ENCODE data around the gene TREML4. TPM values are rescaled to one million over a fixed set of nuclear protein-coding genes. Genes with fewer than 3 reads are reported as not detected.

The TREML4 gene
- total RNA-seq, 4 donors from 2014 or later: not detected

- no peak overlapping the region for H3K4me3 ChIP-seq
- H3K36me3 ChIP-seq: no peaks in the 10 kb centered on the region
- H3K9me3 ChIP-seq: no peaks in the 10 kb centered on the region
- DNase-seq (ENCODE audit: low spot score in 2 of 2): no peak
- WGBS, 2 donors: 72 to 76% methylated on average over 4 of the region's 4 CpGs
- TF ChIP-seq POLR2A (IDR thresholded peaks at IDR 0.05) (no peak), EP300 (IDR thresholded peaks at IDR 0.05) (no peak)
- TF ChIP-seq, protein P1, sequence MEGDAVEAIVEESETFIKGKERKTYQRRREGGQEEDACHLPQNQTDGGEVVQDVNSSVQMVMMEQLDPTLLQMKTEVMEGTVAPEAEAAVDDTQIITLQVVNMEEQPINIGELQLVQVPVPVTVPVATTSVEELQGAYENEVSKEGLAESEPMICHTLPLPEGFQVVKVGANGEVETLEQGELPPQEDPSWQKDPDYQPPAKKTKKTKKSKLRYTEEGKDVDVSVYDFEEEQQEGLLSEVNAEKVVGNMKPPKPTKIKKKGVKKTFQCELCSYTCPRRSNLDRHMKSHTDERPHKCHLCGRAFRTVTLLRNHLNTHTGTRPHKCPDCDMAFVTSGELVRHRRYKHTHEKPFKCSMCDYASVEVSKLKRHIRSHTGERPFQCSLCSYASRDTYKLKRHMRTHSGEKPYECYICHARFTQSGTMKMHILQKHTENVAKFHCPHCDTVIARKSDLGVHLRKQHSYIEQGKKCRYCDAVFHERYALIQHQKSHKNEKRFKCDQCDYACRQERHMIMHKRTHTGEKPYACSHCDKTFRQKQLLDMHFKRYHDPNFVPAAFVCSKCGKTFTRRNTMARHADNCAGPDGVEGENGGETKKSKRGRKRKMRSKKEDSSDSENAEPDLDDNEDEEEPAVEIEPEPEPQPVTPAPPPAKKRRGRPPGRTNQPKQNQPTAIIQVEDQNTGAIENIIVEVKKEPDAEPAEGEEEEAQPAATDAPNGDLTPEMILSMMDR (IDR thresholded peaks at IDR 0.05): no peak
- peaks cover 0 to 7% (median 0%) of the 10 kb centered on the region in 4 donors for H3K4me1 ChIP-seq
- peaks cover 0 to 4% of the 10 kb centered on the region in 2 donors for H3K27me3 ChIP-seq
- H3K27ac ChIP-seq: no peak overlapping the region
Measured at GRCh38 chr6:41275489-41275888, 47.3 kb downstream of the TREML4 start.

GRCh38 chr6:41277605-41278004, 49.5 kb downstream of the TREML4 start:
- Histone ChIP-seq H3K36me3 (no peaks in the 10 kb centered on the region), H3K4me3 (no peak overlapping the region), H3K4me1 (peaks cover 0 to 7% (median 0%) of the 10 kb centered on the region in 4 donors), H3K9me3 (no peaks in the 10 kb centered on the region), H3K27ac (no peak overlapping the region), H3K27me3 (peaks cover 0 to 4% of the 10 kb centered on the region in 2 donors)
- 80 to 84% methylated on average over 2 of the region's 2 CpGs for WGBS, 2 donors
- DNase-seq (ENCODE audit: low spot score in 2 of 2): no peak
- TF ChIP-seq POLR2A (IDR thresholded peaks at IDR 0.05): no peak
- TF ChIP-seq EP300 (IDR thresholded peaks at IDR 0.05): peak in 1 of 2 donors; percentile 29

- Histone ChIP-seq H3K36me3 (no peaks in the 10 kb centered on the region), H3K27ac (no peak overlapping the region), H3K4me1 (peaks cover 0 to 7% (median 0%) of the 10 kb centered on the region in 4 donors), H3K9me3 (no peaks in the 10 kb centered on the region), H3K4me3 (no peak overlapping the region), H3K27me3 (peaks cover 0 to 4% of the 10 kb centered on the region in 2 donors)
- DNase-seq (ENCODE audit: low spot score in 2 of 2): peak in 1 of 2 donors; percentile 54
- WGBS, 2 donors: 24% methylated on average over 10 of the region's 10 CpGs
- TF ChIP-seq EP300 (IDR thresholded peaks at IDR 0.05) (peak in 1 of 2 donors; percentile 43), POLR2A (IDR thresholded peaks at IDR 0.05) (no peak)
- TF ChIP-seq, protein P1 (IDR thresholded peaks at IDR 0.05): peak in 3 of 5 experiments; percentile 22 to 28 (median 26)
Measured at GRCh38 chr6:41278699-41279405, 50.7 kb downstream of the TREML4 start.

- Histone ChIP-seq H3K36me3 (no peaks in the 10 kb centered on the region), H3K27ac (no peak overlapping the region), H3K9me3 (no peaks in the 10 kb centered on the region), H3K27me3 (peaks cover 0 to 4% of the 10 kb centered on the region in 2 donors), H3K4me1 (peaks cover 0 to 7% (median 0%) of the 10 kb centered on the region in 4 donors), H3K4me3 (no peak overlapping the region)
- DNase-seq (ENCODE audit: low spot score in 2 of 2): no peak
- 84 to 89% methylated on average over 1 of the region's 1 CpG for WGBS, 2 donors
- TF ChIP-seq POLR2A (IDR thresholded peaks at IDR 0.05) (no peak), EP300 (IDR thresholded peaks at IDR 0.05) (peak in 1 of 2 donors; percentile 25)
- TF ChIP-seq, protein P1 (IDR thresholded peaks at IDR 0.05): no peak
Measured at GRCh38 chr6:41280381-41281057, 52.4 kb downstream of the TREML4 start.

- H3K4me3 ChIP-seq: no peak overlapping the region
- no peak for DNase-seq (ENCODE audit: low spot score in 2 of 2)
- peaks cover 0 to 19% (median 0%) of the 10 kb centered on the region in 4 donors for H3K4me1 ChIP-seq
- H3K9me3 ChIP-seq: no peaks in the 10 kb centered on the region
- H3K27me3 ChIP-seq: no peaks in the 10 kb centered on the region
- no peak overlapping the region for H3K27ac ChIP-seq
- TF ChIP-seq POLR2A (IDR thresholded peaks at IDR 0.05): no peak
- no peak for TF ChIP-seq EP300 (IDR thresholded peaks at IDR 0.05)
- TF ChIP-seq, protein P1 (IDR thresholded peaks at IDR 0.05): no peak
- H3K36me3 ChIP-seq: no peaks in the 10 kb centered on the region
- WGBS, 2 donors: 50 to 52% methylated on average over 3 of the region's 3 CpGs
Measured at GRCh38 chr6:41283600-41283999, 55.5 kb downstream of the TREML4 start.
